HEK293 (cell line): ENCODE measurements around the gene ZNF804A.

Experiments used
- CTCF ChIA-PET: fragments of 350-600 bp; formaldehyde crosslinking; extraction: SDS; loops from one replicate; lab custom pipeline; 2021; ENCODE audit warnings: antibody characterized with exemption; lab: Yijun Ruan, JAX
- POLR2A ChIA-PET: fragments of 300-600 bp; formaldehyde crosslinking; extraction: SDS; loops from one replicate; lab custom pipeline; 2020; ENCODE audit warnings: antibody characterized with exemption, inconsistent platforms; lab: Yijun Ruan, JAX
- H3K27ac ChIP-seq: fragments of 200-500 bp; sonication (Bioruptor generic); 2 replicates; pipeline ENCODE4 v1.5.1; 2014; ENCODE audit warnings: low read depth, low read length, control low read depth, inconsistent platforms; ENCODE audit errors: extremely low read depth
- H3K36me3 ChIP-seq, 2 experiments: fragments of 200-500 bp in 1 of 2; sonication (Bioruptor generic) in 1 of 2; 1 replicate in 1 of 2; 2 replicates in 1 of 2; pipeline ENCODE4 v1.5.1; 2014 to 2017; ENCODE audit warnings: inconsistent platforms in 2 of 2, low read length in 2 of 2; ENCODE audit not compliant: control insufficient read depth in 2 of 2, insufficient read depth in 1 of 2
- H3K4me1 ChIP-seq: fragments of 200-500 bp; sonication (Bioruptor generic); 2 replicates; pipeline ENCODE4 v1.5.1; 2014; ENCODE audit warnings: mild to moderate bottlenecking, low read length, inconsistent platforms; ENCODE audit not compliant: control insufficient read depth, insufficient read depth
- H3K4me3 ChIP-seq: 2 replicates; pipeline ENCODE4 v1.5.1; 2011; ENCODE audit warnings: low read depth, mild to moderate bottlenecking, control low read depth, low read length, moderate library complexity
- H3K9me3 ChIP-seq: fragments of 200-500 bp; sonication (Bioruptor generic); 2 replicates; pipeline ENCODE4 v1.5.1; 2014; ENCODE audit warnings: low read depth, low read length, inconsistent platforms; ENCODE audit not compliant: control insufficient read depth, insufficient read depth
- GLIS1 ChIP-seq: fragments of 450-650 bp; formaldehyde crosslinking; IDR thresholded peaks from 2 replicates; pipeline ENCODE4 v1.5.1; 2016; ENCODE audit warnings: missing biosample characterization, missing genetic modification characterization
- HIC1 ChIP-seq: fragments of 450-650 bp; formaldehyde crosslinking; IDR thresholded peaks from 2 replicates; pipeline ENCODE4 v1.5.1; 2016; ENCODE audit warnings: missing biosample characterization, missing genetic modification characterization
- HOXD13 ChIP-seq: sonication (generic); formaldehyde crosslinking; IDR thresholded peaks from 2 replicates; pipeline ENCODE4 v1.8.0; 2022; ENCODE audit warnings: missing genetic modification reagents, borderline replicate concordance
- PRDM6 ChIP-seq: fragments of 450-650 bp; formaldehyde crosslinking; IDR thresholded peaks from 2 replicates; pipeline ENCODE4 v1.5.1; 2017; ENCODE audit warnings: missing biosample characterization, missing genetic modification characterization
- RBAK ChIP-seq: fragments of 450-650 bp; formaldehyde crosslinking; IDR thresholded peaks from 2 replicates; pipeline ENCODE4 v1.5.1; 2016; ENCODE audit warnings: missing biosample characterization, missing genetic modification characterization
- TCF7L2 ChIP-seq: IDR thresholded peaks from 2 replicates; pipeline ENCODE4 v1.6.1; 2011; ENCODE audit warnings: low read depth, mild to moderate bottlenecking, inconsistent platforms, low read length, moderate library complexity, borderline replicate concordance
- WT1 ChIP-seq: fragments of 450-650 bp; formaldehyde crosslinking; IDR thresholded peaks from 2 replicates; pipeline ENCODE4 v1.5.1; 2016; ENCODE audit warnings: missing biosample characterization, missing genetic modification characterization
- ZBTB26 ChIP-seq: fragments of 450-650 bp; formaldehyde crosslinking; optimal IDR thresholded peaks from 2 replicates; pipeline ENCODE3; 2016; ENCODE audit warnings: missing biosample characterization, mild to moderate bottlenecking, missing genetic modification characterization
- ZBTB49 ChIP-seq: fragments of 450-650 bp; formaldehyde crosslinking; IDR thresholded peaks from 2 replicates; pipeline ENCODE4 v1.5.1; 2016; ENCODE audit warnings: missing biosample characterization, missing genetic modification characterization, low read depth
- ZFP3 ChIP-seq: fragments of 450-650 bp; formaldehyde crosslinking; IDR thresholded peaks from 2 replicates; pipeline ENCODE4 v1.5.1; 2016; ENCODE audit warnings: low read depth, missing biosample characterization, missing genetic modification characterization
- ZFP69B ChIP-seq: fragments of 450-650 bp; formaldehyde crosslinking; IDR thresholded peaks from 2 replicates; pipeline ENCODE4 v1.5.1; 2016; ENCODE audit warnings: missing biosample characterization, missing genetic modification characterization
- ZNF473 ChIP-seq: fragments of 450-650 bp; formaldehyde crosslinking; IDR thresholded peaks from 2 replicates; pipeline ENCODE4 v1.5.1; 2017; ENCODE audit warnings: missing biosample characterization, missing genetic modification characterization
- ZNF530 ChIP-seq: fragments of 450-650 bp; formaldehyde crosslinking; IDR thresholded peaks from 2 replicates; pipeline ENCODE4 v1.5.1; 2016; ENCODE audit warnings: low read depth, missing biosample characterization, missing genetic modification characterization
- ZNF549 ChIP-seq: fragments of 450-650 bp; IDR thresholded peaks from 2 replicates; pipeline ENCODE4 v1.5.1; 2018; ENCODE audit warnings: missing biosample characterization, missing genetic modification characterization, mild to moderate bottlenecking, inconsistent platforms, moderate library complexity
- ZNF558 ChIP-seq: fragments of 450-650 bp; formaldehyde crosslinking; IDR thresholded peaks from 2 replicates; pipeline ENCODE4 v1.5.1; 2016; ENCODE audit warnings: missing biosample characterization, missing genetic modification characterization
- ZNF660 ChIP-seq: fragments of 450-650 bp; IDR thresholded peaks from 2 replicates; pipeline ENCODE4 v1.5.1; 2018; ENCODE audit warnings: missing biosample characterization, mild to moderate bottlenecking, missing genetic modification characterization
- ZNF664 ChIP-seq: fragments of 450-650 bp; formaldehyde crosslinking; IDR thresholded peaks from 2 replicates; pipeline ENCODE4 v1.5.1; 2016; ENCODE audit warnings: missing biosample characterization, missing genetic modification characterization
- ZNF830 ChIP-seq: fragments of 450-650 bp; IDR thresholded peaks from 2 replicates; pipeline ENCODE4 v1.5.0; 2018; ENCODE audit warnings: missing biosample characterization, missing genetic modification characterization, low read depth, mild to moderate bottlenecking, moderate library complexity
- ZXDB ChIP-seq: fragments of 450-650 bp; formaldehyde crosslinking; IDR thresholded peaks from 2 replicates; pipeline ENCODE4 v1.5.1; 2016; ENCODE audit warnings: missing biosample characterization, missing genetic modification characterization

Gene ZNF804A

GRCh38 chr2:184680825-184681224 lies 82.5 kb downstream of the ZNF804A start:
- H3K9me3 ChIP-seq = no peaks in the 10 kb centered on the region
- no peaks in the 10 kb centered on the region for H3K36me3 ChIP-seq
- no peak for TF ChIP-seq ZFP3
- TF ChIP-seq RBAK (tag by site-specific recombination) = no peak
- TF ChIP-seq ZNF830 (tag by site-specific recombination) = no peak
- no peak for TF ChIP-seq ZNF558 (tag by site-specific recombination)
- TF ChIP-seq ZNF664 (tag by site-specific recombination) = no peak
- TF ChIP-seq ZBTB49 (tag by site-specific recombination) = no peak
- TF ChIP-seq HIC1 (tag by site-specific recombination) = no peak
- TF ChIP-seq PRDM6 (tag by site-specific recombination) = no peak
- no peak for TF ChIP-seq TCF7L2
- TF ChIP-seq ZNF473 (tag by site-specific recombination) = no peak
- TF ChIP-seq ZFP69B (tag by site-specific recombination) = no peak
- no peak for TF ChIP-seq WT1 (tag by site-specific recombination)
- no peak for TF ChIP-seq ZXDB (tag by site-specific recombination)
- TF ChIP-seq ZNF549 = no peak
- no peak for TF ChIP-seq ZBTB26 (tag by site-specific recombination)
- TF ChIP-seq, all 188 proteins: peak for 0
- Histone ChIP-seq H3K4me3 (no peak overlapping the region), H3K27ac (no peak overlapping the region), H3K4me1 (no peaks in the 10 kb centered on the region)
- ChIA-PET CTCF (no interaction called here), POLR2A (no interaction called here)

- no peak overlapping the region for H3K4me3 ChIP-seq
- no peaks in the 10 kb centered on the region for H3K36me3 ChIP-seq
- H3K27ac ChIP-seq = no peak overlapping the region
- TF ChIP-seq ZNF660 = no peak
- no peak for TF ChIP-seq GLIS1 (tag by site-specific recombination)
- TF ChIP-seq HOXD13 (CRISPR knock-in tag) = no peak
- TF ChIP-seq ZNF530 (tag by site-specific recombination) = no peak
- H3K4me1 ChIP-seq = no peaks in the 10 kb centered on the region
- no peaks in the 10 kb centered on the region for H3K9me3 ChIP-seq
- CTCF ChIA-PET = no interaction called here
- POLR2A ChIA-PET = no interaction called here
These were observed 83.5 kb downstream of the ZNF804A start for GRCh38 chr2:184681642-184682321.
